ENCODE data around the gene SARDH. TPM values are rescaled to one million over a fixed set of nuclear protein-coding genes. Genes with fewer than 3 reads are reported as not detected.

The SARDH gene
- total RNA-seq, 1 experiment from 2014 or later: 9.9 TPM

DNA sequence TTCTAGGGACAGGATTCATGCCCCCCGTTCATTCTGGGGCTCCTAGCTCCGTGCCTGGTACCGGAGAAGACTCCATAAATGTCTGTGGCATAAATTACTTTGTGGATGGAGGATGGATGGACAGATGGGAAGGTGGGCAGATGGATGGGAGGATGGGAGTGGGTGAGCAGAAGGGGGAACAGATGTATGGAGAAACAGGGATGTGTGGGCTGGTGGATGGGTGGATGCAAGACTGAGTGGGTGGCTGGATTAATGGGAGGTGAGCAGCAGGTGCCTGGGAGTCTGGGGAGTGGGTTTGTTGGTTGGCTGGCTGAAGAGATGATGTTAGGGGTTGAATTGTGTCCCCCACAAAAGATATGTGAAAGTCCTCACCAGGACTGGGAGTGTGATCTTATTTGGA is 43.5 kb downstream of the SARDH start:
- no peaks in the 10 kb centered on the region for H3K9me2 ChIP-seq (ENCODE audit: insufficient read depth)
- POLR2A ChIA-PET (ENCODE audit: unreplicated experiment): no interaction called here
- H4K20me1 ChIP-seq (ENCODE audit: insufficient read depth): peaks cover 4% of the 10 kb centered on the region; the same call in 1 of the 2 replicates
- H3K4me3 ChIP-seq: no peak overlapping the region
- H3K9me3 ChIP-seq (ENCODE audit: insufficient read depth, low read depth): no peaks in the 10 kb centered on the region
- peaks cover 8% of the 10 kb centered on the region; the same call in 1 of the 2 replicates for H3F3A ChIP-seq (ENCODE audit: insufficient read depth, low read depth)
- no peak overlapping the region for H2AFZ ChIP-seq
- no peaks in the 10 kb centered on the region for H3K36me3 ChIP-seq (ENCODE audit: low read depth)
- H3K27me3 ChIP-seq (ENCODE audit: insufficient read depth, low read depth): peaks cover 47% of the 10 kb centered on the region
- peaks cover 24% of the 10 kb centered on the region for H3K4me1 ChIP-seq (replicated peaks; ENCODE audit: insufficient read depth)
- CTCF ChIA-PET: no interaction called here
- no peak overlapping the region for H3K27ac ChIP-seq
- H3K79me2 ChIP-seq (ENCODE audit: low read depth): no peaks in the 10 kb centered on the region
- intact Hi-C loops (cut with micrococcal nuclease; ENCODE audit: unreplicated experiment): no loop called here
- no peak overlapping the region for H3K4me2 ChIP-seq
- no peak for DNase-seq
- no TSS peak for BruUV-seq (replicated peaks)
- TF ChIP-seq, protein P1, sequence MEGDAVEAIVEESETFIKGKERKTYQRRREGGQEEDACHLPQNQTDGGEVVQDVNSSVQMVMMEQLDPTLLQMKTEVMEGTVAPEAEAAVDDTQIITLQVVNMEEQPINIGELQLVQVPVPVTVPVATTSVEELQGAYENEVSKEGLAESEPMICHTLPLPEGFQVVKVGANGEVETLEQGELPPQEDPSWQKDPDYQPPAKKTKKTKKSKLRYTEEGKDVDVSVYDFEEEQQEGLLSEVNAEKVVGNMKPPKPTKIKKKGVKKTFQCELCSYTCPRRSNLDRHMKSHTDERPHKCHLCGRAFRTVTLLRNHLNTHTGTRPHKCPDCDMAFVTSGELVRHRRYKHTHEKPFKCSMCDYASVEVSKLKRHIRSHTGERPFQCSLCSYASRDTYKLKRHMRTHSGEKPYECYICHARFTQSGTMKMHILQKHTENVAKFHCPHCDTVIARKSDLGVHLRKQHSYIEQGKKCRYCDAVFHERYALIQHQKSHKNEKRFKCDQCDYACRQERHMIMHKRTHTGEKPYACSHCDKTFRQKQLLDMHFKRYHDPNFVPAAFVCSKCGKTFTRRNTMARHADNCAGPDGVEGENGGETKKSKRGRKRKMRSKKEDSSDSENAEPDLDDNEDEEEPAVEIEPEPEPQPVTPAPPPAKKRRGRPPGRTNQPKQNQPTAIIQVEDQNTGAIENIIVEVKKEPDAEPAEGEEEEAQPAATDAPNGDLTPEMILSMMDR (conservative IDR thresholded peaks at IDR 0.05): no peak
- TF ChIP-seq EZH2 (IDR thresholded peaks at IDR 0.05; ENCODE audit: low read depth): no peak

DNA sequence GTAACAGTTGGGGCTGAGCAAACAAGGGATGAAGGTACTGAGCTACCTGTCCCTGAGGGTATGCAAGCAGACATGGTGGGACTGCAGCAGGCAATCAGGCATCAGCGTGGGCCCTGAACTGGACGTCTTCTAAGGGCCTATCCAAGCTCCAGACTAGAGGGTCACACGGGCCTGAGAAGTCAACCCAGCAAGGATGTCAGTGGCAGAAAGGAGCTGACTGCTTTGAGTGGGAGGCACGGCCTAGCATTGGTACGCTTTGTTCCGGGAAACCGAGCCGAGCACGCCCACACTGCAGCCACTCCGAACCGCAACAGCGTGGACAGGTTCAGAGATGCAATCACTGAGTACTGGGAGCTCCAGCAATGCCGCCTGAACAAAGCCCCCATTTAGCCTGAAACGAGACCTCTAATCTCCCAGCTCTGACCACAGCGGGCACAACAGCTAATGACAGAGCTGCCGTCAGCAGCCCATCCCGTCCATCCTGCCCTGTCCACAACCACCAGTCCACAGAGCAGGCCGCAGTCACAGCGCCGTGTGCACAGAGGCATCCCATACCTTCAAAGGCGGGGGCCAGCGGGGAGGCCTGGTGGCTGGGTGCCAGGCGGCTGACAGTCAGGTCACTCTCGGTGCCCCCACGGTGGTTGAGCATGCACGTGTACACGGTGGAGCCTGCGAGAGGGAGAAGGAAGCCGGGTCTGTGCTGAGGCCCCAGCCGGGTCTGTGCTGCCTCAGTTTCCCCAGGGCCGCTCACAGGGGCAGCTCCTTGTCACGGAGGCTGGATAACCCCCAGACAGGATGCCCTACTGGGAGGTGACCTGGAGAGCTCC is 44.2 kb downstream of the SARDH start:
- peaks cover 8% of the 10 kb centered on the region; the same call in 1 of the 2 replicates for H3F3A ChIP-seq (ENCODE audit: insufficient read depth, low read depth)
- H3K27me3 ChIP-seq (ENCODE audit: insufficient read depth, low read depth): peaks cover 44% of the 10 kb centered on the region
- CTCF ChIA-PET: no interaction called here
- no peaks in the 10 kb centered on the region for H3K9me3 ChIP-seq (ENCODE audit: insufficient read depth, low read depth)
- intact Hi-C loops (cut with micrococcal nuclease; ENCODE audit: unreplicated experiment): no loop called here
- POLR2A ChIA-PET (ENCODE audit: unreplicated experiment): no interaction called here
- no peak for DNase-seq
- no peak overlapping the region for H3K4me2 ChIP-seq
- BruUV-seq (replicated peaks): no TSS peak
- no peak for TF ChIP-seq EZH2 (IDR thresholded peaks at IDR 0.05; ENCODE audit: low read depth)
- TF ChIP-seq, protein P1 (conservative IDR thresholded peaks at IDR 0.05): no peak
- no peaks in the 10 kb centered on the region for H3K9me2 ChIP-seq (ENCODE audit: insufficient read depth)
- H3K4me1 ChIP-seq (replicated peaks; ENCODE audit: insufficient read depth): peaks cover 26% of the 10 kb centered on the region
- no peaks in the 10 kb centered on the region for H3K36me3 ChIP-seq (ENCODE audit: low read depth)
- no peak overlapping the region for H3K4me3 ChIP-seq
- no peak overlapping the region for H2AFZ ChIP-seq
- H3K27ac ChIP-seq: no peak overlapping the region
- no peaks in the 10 kb centered on the region for H3K79me2 ChIP-seq (ENCODE audit: low read depth)
- H4K20me1 ChIP-seq (ENCODE audit: insufficient read depth): peaks cover 4% of the 10 kb centered on the region; the same call in 1 of the 2 replicates

DNA sequence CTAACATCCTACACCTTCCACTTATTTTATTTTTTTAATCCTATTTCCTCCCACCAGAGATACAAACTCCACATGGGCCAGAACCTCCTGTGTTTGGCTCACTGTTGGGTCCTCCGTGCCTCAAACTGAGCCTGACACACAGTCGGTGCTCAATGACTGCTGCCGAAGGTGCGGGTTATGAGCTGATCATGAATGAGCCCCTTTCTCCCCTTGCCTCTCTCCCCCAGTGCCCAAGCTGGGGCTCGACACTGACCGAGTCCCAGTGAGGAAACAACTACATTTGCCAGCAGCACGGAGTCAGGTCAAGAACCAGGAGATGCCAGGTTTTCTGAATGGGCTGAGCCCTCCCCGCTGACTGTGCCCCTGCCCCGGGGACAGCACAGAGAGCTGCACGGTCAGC is 45.0 kb downstream of the SARDH start:
- ChIA-PET CTCF (no interaction called here), POLR2A (ENCODE audit: unreplicated experiment) (no interaction called here)
- intact Hi-C loops (cut with micrococcal nuclease; ENCODE audit: unreplicated experiment): no loop called here
- no peak overlapping the region for H3K27ac ChIP-seq
- H3K9me2 ChIP-seq (ENCODE audit: insufficient read depth): no peaks in the 10 kb centered on the region
- no peak overlapping the region for H2AFZ ChIP-seq
- H3K9me3 ChIP-seq (ENCODE audit: insufficient read depth, low read depth): no peaks in the 10 kb centered on the region
- DNase-seq: no peak
- H4K20me1 ChIP-seq (ENCODE audit: insufficient read depth): peaks cover 4% of the 10 kb centered on the region; the same call in 1 of the 2 replicates
- H3K79me2 ChIP-seq (ENCODE audit: low read depth): no peaks in the 10 kb centered on the region
- TF ChIP-seq, protein P1 (conservative IDR thresholded peaks at IDR 0.05): no peak
- TF ChIP-seq EZH2 (IDR thresholded peaks at IDR 0.05; ENCODE audit: low read depth): no peak
- no peaks in the 10 kb centered on the region for H3K36me3 ChIP-seq (ENCODE audit: low read depth)
- H3K4me3 ChIP-seq: no peak overlapping the region
- H3F3A ChIP-seq (ENCODE audit: insufficient read depth, low read depth): peaks cover 8% of the 10 kb centered on the region; the same call in 1 of the 2 replicates
- H3K4me1 ChIP-seq (replicated peaks; ENCODE audit: insufficient read depth): peaks cover 26% of the 10 kb centered on the region
- H3K27me3 ChIP-seq (ENCODE audit: insufficient read depth, low read depth): peaks cover 41% of the 10 kb centered on the region
- BruUV-seq (replicated peaks): no TSS peak
- H3K4me2 ChIP-seq: no peak overlapping the region

All from PC-9 (cell line).